ENCODE measurements around the gene ABTB1. TPM values are rescaled to one million over a fixed set of nuclear protein-coding genes. Genes with fewer than 3 reads are reported as not detected.

ABTB1 gene
- total and polyA plus RNA-seq, 2 experiments from 2014 or later = 3.7 to 5.7 TPM

GRCh38 chr3:127647166-127647844 lies 25.4 kb upstream of the ABTB1 start:
- no peak overlapping the region for H3K4me2 ChIP-seq
- H3K9me2 ChIP-seq (ENCODE audit: insufficient read depth) = no peaks in the 10 kb centered on the region
- peaks cover 9% of the 10 kb centered on the region; the same call in 1 of the 2 replicates for H3K4me1 ChIP-seq (ENCODE audit: insufficient read depth)
- Mint-ChIP-seq H3K27ac (no peak overlapping the region), H3K4me1 (peaks cover 21% of the 10 kb centered on the region), H3K27me3 (ENCODE audit: insufficient read depth, low read depth, poor library complexity) (peaks cover 8% of the 10 kb centered on the region), H3K36me3 (ENCODE audit: low read depth) (peaks cover 9% of the 10 kb centered on the region), H3K4me3 (no peak overlapping the region), H3K9me3 (no peaks in the 10 kb centered on the region)
- DNase-seq (ENCODE audit: low spot score) = no peak
- TF ChIP-seq REST (IDR thresholded peaks at IDR 0.05; ENCODE audit: unreplicated experiment) = no peak
- H2AFZ ChIP-seq = no peak overlapping the region
- no peaks in the 10 kb centered on the region for H3K27me3 ChIP-seq (ENCODE audit: insufficient read depth)
- no peaks in the 10 kb centered on the region for H3K36me3 ChIP-seq (ENCODE audit: insufficient read depth)
- no peak overlapping the region for H3K4me3 ChIP-seq
- no peaks in the 10 kb centered on the region for H3F3A ChIP-seq (replicated peaks; ENCODE audit: low read depth)
- no peak for ATAC-seq
- H4K20me1 ChIP-seq (replicated peaks; ENCODE audit: insufficient read depth) = no peaks in the 10 kb centered on the region
- H3K79me2 ChIP-seq (replicated peaks; ENCODE audit: insufficient read depth) = no peaks in the 10 kb centered on the region
- H3K27ac ChIP-seq (ENCODE audit: low read depth) = no peak overlapping the region

- Mint-ChIP-seq H3K9me3 (no peaks in the 10 kb centered on the region), H3K27ac (no peak overlapping the region), H3K4me3 (no peak overlapping the region), H3K4me1 (peaks cover 21% of the 10 kb centered on the region), H3K27me3 (ENCODE audit: insufficient read depth, low read depth, poor library complexity) (peaks cover 8% of the 10 kb centered on the region), H3K36me3 (ENCODE audit: low read depth) (peaks cover 7% of the 10 kb centered on the region; the same call in 2 of the 3 replicates)
- ATAC-seq = no peak
- Histone ChIP-seq H3K4me2 (no peak overlapping the region), H3K36me3 (ENCODE audit: insufficient read depth) (no peaks in the 10 kb centered on the region), H4K20me1 (replicated peaks; ENCODE audit: insufficient read depth) (no peaks in the 10 kb centered on the region), H3K4me1 (ENCODE audit: insufficient read depth) (peaks cover 9% of the 10 kb centered on the region; the same call in 1 of the 2 replicates), H3K27ac (ENCODE audit: low read depth) (no peak overlapping the region), H3K27me3 (ENCODE audit: insufficient read depth) (no peaks in the 10 kb centered on the region), H3K9me2 (ENCODE audit: insufficient read depth) (no peaks in the 10 kb centered on the region), H3K4me3 (no peak overlapping the region), H3K79me2 (replicated peaks; ENCODE audit: insufficient read depth) (no peaks in the 10 kb centered on the region), H3F3A (replicated peaks; ENCODE audit: low read depth) (no peaks in the 10 kb centered on the region), H2AFZ (no peak overlapping the region)
- DNase-seq (ENCODE audit: low spot score) = no peak
- TF ChIP-seq REST (IDR thresholded peaks at IDR 0.05; ENCODE audit: unreplicated experiment) (no peak), CTCF (conservative IDR thresholded peaks at IDR 0.05; ENCODE audit: low read depth in 2 of 2) (no peak), EZH2phosphoT487 (IDR thresholded peaks at IDR 0.05; ENCODE audit: unreplicated experiment) (no peak), ZNF331 (CRISPR knock-in tag; IDR thresholded peaks at IDR 0.05; ENCODE audit: low read depth) (no peak), ETS1 (IDR thresholded peaks at IDR 0.05) (no peak), NANOG (IDR thresholded peaks at IDR 0.05; ENCODE audit: borderline replicate concordance) (no peak), STAT1 (IDR thresholded peaks at IDR 0.05; ENCODE audit: unreplicated experiment) (no peak), JUNB (IDR thresholded peaks at IDR 0.05; ENCODE audit: unreplicated experiment) (no peak), ZNF114 (CRISPR knock-in tag; IDR thresholded peaks at IDR 0.05) (no peak), EZH2 (IDR thresholded peaks at IDR 0.05; ENCODE audit: low read depth, unreplicated experiment) (no peak)
These were observed 24.9 kb upstream of the ABTB1 start for GRCh38 chr3:127647845-127648204.
